ENCODE measurements around the gene NXT2. TPM values are rescaled to one million over a fixed set of nuclear protein-coding genes. Genes with fewer than 3 reads are reported as not detected.

NXT2 gene
- 1 to 10 TPM; 2.4 to 3.6 (median 3.4) TPM for total RNA-seq
- 10 to 100 TPM in 2 of 3 donors, 1 to 10 TPM in 1; 5.6 to 11.4 (median 10.2) TPM for polyA plus RNA-seq

DNA sequence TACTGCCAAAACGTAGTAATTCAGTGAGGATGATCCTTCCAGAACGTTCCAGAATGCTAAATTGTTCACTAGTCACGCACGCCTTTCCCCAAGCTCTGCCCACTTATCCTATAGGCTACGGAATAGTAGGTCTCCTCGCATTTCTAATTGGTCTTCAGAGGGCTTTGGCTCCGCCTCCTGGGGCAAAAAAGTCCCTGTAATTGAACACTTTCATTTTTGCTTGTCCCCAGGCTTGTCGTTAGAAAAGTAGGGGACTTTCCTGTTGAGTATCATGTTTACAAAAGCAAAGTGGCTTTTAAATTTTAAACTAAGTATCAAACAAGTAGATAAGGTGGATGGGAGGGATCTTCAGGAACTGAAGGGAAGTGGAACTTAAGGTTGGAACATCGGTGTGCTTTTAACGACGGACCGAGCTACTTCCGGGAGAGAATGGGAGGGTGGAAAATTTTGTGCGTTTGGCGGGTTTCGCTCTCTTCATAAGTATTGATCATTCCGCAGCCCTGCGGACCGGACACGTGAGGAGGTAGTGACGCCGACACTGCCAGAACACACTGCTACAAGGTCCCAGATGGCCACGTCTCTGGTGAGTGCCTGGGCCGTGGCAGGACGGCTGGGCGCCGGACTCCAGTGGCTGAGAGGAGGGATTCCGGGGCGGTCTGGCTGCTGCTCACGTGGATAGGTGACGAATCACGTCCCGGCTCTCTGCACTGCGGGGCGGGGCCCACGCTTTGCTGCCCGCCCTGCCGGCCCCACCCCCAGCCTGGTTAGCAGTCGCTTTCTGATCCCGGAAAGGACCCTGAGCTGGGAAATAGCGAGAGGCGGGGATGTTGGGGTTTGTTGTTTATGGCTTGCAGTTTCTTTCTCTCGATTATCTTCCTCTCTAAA is at the start of gene NXT2:
TSS of gene NXT2 (plus strand) at position 406 of the 885 bp plus-strand sequence. CDS start at position 569, 163 bp downstream.
- no peaks in the 10 kb centered on the region for H3K27me3 ChIP-seq
- H3K36me3 ChIP-seq, result no peaks in the 10 kb centered on the region
- TF ChIP-seq POLR2AphosphoS5 (IDR thresholded peaks at IDR 0.05), result peak; percentile 48 to 92 (median 84)
- TF ChIP-seq EP300 (IDR thresholded peaks at IDR 0.05), result no peak
- peak; percentile 34 to 61 for TF ChIP-seq POLR2A (IDR thresholded peaks at IDR 0.05)
- peak within 1 kb of the TSS; percentile 84 to 89 (median 86) for H3K27ac ChIP-seq
- H3K4me1 ChIP-seq, result no peaks in the 10 kb centered on the region
- WGBS, 2 donors, result 1 to 3% methylated on average over 43 of the region's 43 CpGs
- H3K9me3 ChIP-seq, result no peaks in the 10 kb centered on the region
- intact Hi-C loops (cut with DNase I), result loop anchor here (5.0 to 10.0 kb wide), 2 partner anchors 466 to 778 kb away; partner anchors contain the start of genes AMMECR1 and TMEM164
- H3K4me3 ChIP-seq, result peak within 1 kb of the TSS; percentile 39 to 56 (median 56)
- peak; percentile 95 for DNase-seq

DNA sequence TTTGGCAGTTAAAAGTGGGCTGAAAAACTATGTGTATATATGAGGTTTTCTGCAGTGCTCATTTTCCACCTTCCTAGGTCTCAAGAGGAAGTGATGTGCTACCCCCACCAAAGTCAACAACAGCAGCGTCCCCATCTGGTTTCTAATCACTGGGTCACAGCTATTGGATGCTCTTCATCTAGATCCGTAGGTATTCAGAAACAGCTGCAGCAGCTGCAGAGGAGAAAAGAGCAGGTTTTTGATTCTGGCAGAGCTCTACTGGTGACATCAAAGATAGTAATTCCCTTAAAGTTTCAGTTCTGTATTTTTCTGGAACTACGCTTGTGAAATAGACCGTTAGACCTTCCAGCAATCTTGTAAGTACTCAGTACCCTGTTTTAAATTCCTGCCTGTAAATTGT is 49.0 kb upstream of the NXT2 start:
- H3K4me1 ChIP-seq, result no peaks in the 10 kb centered on the region
- H3K9me3 ChIP-seq, result no peaks in the 10 kb centered on the region
- no peak overlapping the region for H3K4me3 ChIP-seq
- WGBS, 2 donors, result 25 to 26% methylated on average over 4 of the region's 4 CpGs
- no peaks in the 10 kb centered on the region for H3K27me3 ChIP-seq
- TF ChIP-seq POLR2A (IDR thresholded peaks at IDR 0.05) (no peak), POLR2AphosphoS5 (IDR thresholded peaks at IDR 0.05) (no peak)
- intact Hi-C loops (cut with DNase I), result loop anchor here (5.0 to 10.0 kb wide), 3 partner anchors 145 to 397 kb away; no protein-coding TSS in a partner anchor
- DNase-seq, result no peak
- H3K36me3 ChIP-seq, result no peaks in the 10 kb centered on the region
- no peak overlapping the region for H3K27ac ChIP-seq

DNA sequence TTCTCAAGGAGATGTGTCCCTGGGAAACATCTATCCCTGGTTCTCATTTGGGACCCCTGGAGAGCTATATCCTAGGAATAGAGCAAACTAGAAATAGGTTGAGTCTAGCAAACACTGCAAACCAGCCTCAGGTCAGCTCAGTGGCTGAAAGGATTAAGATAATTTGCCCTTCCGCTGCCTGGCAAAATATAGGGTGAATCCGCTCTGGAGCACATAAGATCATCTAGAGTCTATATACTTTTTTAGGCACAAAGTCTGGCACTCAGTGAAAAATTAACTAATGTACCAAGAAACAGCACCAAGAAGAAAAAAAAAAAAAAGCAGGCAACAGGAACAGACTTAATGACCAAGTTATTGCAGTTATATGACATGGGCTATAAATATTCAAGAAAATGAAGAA is 47.5 kb upstream of the NXT2 start:
- no peaks in the 10 kb centered on the region for H3K9me3 ChIP-seq
- no peak overlapping the region for H3K4me3 ChIP-seq
- WGBS, 2 donors, result 50 to 65% methylated on average over 2 of the region's 2 CpGs
- no peak for DNase-seq
- H3K27ac ChIP-seq, result no peak overlapping the region
- TF ChIP-seq EP300 (IDR thresholded peaks at IDR 0.05) (no peak), POLR2AphosphoS5 (IDR thresholded peaks at IDR 0.05) (no peak), POLR2A (IDR thresholded peaks at IDR 0.05) (no peak)
- TF ChIP-seq, protein P1, sequence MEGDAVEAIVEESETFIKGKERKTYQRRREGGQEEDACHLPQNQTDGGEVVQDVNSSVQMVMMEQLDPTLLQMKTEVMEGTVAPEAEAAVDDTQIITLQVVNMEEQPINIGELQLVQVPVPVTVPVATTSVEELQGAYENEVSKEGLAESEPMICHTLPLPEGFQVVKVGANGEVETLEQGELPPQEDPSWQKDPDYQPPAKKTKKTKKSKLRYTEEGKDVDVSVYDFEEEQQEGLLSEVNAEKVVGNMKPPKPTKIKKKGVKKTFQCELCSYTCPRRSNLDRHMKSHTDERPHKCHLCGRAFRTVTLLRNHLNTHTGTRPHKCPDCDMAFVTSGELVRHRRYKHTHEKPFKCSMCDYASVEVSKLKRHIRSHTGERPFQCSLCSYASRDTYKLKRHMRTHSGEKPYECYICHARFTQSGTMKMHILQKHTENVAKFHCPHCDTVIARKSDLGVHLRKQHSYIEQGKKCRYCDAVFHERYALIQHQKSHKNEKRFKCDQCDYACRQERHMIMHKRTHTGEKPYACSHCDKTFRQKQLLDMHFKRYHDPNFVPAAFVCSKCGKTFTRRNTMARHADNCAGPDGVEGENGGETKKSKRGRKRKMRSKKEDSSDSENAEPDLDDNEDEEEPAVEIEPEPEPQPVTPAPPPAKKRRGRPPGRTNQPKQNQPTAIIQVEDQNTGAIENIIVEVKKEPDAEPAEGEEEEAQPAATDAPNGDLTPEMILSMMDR (IDR thresholded peaks at IDR 0.05), result no peak
- intact Hi-C loops (cut with DNase I), result loop anchor here (5.0 to 10.0 kb wide), 3 partner anchors 143 to 396 kb away; no protein-coding TSS in a partner anchor
- no peaks in the 10 kb centered on the region for H3K36me3 ChIP-seq
- H3K4me1 ChIP-seq, result no peaks in the 10 kb centered on the region
- H3K27me3 ChIP-seq, result no peaks in the 10 kb centered on the region

DNA sequence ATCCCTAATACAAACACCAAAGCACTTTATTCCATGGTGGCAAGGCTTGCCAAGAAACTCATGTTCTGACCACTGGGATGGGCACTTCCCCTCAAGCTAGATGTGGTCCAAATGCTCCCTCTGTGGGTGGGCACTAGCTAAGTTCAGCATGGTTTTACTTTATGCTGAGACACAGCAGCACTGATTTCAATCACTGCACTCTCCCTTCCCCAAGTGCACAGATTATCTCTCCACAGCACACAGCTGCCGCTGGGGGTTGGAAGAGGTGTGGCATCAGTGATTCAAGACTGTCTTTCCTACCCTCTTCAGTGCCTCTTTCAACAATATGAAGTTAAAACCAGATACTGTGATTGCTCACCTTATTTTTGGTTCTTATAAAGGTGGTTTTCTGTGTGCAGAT is 38.2 kb upstream of the NXT2 start:
- no peak for DNase-seq
- intact Hi-C loops (cut with DNase I), result no loop called here
- 65 to 75% methylated on average over 1 of the region's 1 CpG for WGBS, 2 donors
- Histone ChIP-seq H3K9me3 (no peaks in the 10 kb centered on the region), H3K4me1 (no peaks in the 10 kb centered on the region), H3K27ac (no peak overlapping the region), H3K4me3 (no peak overlapping the region), H3K27me3 (no peaks in the 10 kb centered on the region), H3K36me3 (no peaks in the 10 kb centered on the region)
- TF ChIP-seq POLR2A (IDR thresholded peaks at IDR 0.05) (no peak), POLR2AphosphoS5 (IDR thresholded peaks at IDR 0.05) (no peak), EP300 (IDR thresholded peaks at IDR 0.05) (no peak)
- TF ChIP-seq, protein P1 (IDR thresholded peaks at IDR 0.05), result no peak

DNA sequence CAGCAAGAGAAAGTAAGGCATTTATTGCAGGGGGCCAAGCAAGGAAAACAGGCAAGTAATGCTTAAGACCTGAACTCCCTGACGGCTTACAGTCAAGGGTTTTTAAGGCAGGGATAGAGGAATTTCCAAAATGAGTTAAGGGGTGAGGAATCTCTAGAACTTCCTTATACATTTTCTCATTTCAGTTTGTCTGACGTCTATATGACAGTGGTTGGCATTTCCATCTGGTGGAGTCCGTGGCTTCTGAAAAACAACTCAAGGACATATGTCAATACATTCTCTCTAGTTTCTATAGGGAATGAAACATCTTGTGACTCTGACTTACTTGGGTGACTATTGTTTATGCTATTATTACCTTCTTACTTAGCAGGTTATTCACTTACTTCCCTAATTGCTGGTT is 35.5 kb upstream of the NXT2 start:
- Histone ChIP-seq H3K36me3 (no peaks in the 10 kb centered on the region), H3K9me3 (no peaks in the 10 kb centered on the region), H3K4me1 (no peaks in the 10 kb centered on the region), H3K4me3 (no peak overlapping the region), H3K27ac (no peak overlapping the region), H3K27me3 (no peaks in the 10 kb centered on the region)
- WGBS, 2 donors, result 56 to 65% methylated on average over 3 of the region's 3 CpGs
- intact Hi-C loops (cut with DNase I), result no loop called here
- no peak for TF ChIP-seq EP300 (IDR thresholded peaks at IDR 0.05)
- TF ChIP-seq, protein P1 (IDR thresholded peaks at IDR 0.05), result no peak
- TF ChIP-seq POLR2A (IDR thresholded peaks at IDR 0.05), result no peak
- no peak for TF ChIP-seq POLR2AphosphoS5 (IDR thresholded peaks at IDR 0.05)
- DNase-seq, result no peak

All from sigmoid colon (tissue), 7 donors.